Measurements from ENCODE around the gene RPS6KL1.

DNA sequence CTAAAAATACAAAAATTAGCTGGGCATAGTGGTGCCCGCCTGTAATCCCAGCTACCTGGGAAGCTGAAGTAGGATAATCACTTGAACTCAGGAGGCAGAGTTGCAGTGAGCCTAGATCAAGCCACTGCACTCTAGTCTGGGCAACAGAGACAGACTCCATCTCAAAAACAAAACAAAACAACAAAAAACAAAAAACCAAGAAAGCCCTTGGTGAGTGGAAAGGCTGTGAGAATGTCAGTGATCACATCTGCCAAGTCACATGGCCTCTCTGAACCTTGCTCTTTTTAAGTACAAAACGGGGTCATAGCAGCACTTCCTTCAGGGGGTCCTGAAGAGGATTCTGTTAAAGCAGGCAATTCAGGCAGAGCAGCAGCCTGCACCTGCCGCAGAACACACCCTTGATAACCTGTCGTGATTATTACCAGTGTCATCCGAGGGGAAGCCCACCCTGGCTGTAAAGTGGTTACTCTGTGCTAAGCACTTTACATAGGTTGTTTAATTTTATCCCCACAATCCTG, 9.6 kb downstream of the RPS6KL1 start:
- TF ChIP-seq POLR2A (IDR thresholded peaks at IDR 0.05; ENCODE audit: low read depth, low read length): no peak
- no peak for TF ChIP-seq POLR2AphosphoS5 (IDR thresholded peaks at IDR 0.05; ENCODE audit: low read depth, low read length)
- no peak for TF ChIP-seq TAF1 (IDR thresholded peaks at IDR 0.05; ENCODE audit: borderline replicate concordance, low read depth, low read length)

Measured in GM12892 (cell line).